ENCODE data around the gene GABRG3. TPM values are rescaled to one million over a fixed set of nuclear protein-coding genes. Genes with fewer than 3 reads are reported as not detected.

Gene GABRG3
- total RNA-seq, 1 experiment from 2014 or later: not detected

DNA sequence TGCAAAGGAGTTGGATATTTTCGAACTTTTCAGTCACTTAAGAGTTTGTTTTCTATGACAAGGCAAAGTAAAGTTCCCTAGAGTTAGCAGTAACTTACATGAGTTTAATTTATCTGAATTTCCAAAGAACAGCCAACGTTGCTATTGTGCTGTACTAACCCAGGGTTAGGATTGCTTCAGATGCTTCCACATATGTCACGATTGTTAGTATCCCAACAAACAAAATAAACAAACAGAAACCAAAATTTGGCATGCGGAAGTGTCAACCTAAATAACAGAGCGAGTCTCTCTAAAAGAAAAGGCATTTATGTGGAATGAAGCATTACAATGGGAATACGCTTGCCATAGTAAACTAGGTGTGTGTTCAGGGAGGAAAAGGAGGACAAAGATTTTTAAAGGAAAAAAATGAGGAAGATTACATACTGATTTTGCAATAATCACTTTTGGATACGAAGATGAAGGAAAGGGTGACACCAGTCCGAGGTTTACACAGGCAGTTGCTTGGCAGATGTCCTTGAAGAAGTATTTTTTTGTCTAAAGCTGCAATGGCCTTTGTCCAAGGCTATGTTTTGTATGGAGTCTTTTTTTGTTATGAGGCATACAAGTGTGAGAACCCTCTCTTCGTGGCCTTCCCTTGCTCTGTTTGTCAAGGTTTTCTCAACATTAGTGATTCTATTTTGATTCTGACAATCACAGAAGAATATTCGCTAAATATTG, 267.9 kb downstream of the GABRG3 start (continued):
- no peak for TF ChIP-seq REST (IDR thresholded peaks at IDR 0.05; ENCODE audit: low read depth)
- TF ChIP-seq, protein P1, sequence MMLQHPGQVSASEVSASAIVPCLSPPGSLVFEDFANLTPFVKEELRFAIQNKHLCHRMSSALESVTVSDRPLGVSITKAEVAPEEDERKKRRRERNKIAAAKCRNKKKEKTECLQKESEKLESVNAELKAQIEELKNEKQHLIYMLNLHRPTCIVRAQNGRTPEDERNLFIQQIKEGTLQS (IDR thresholded peaks at IDR 0.05): no peak
- no peak for TF ChIP-seq CEBPB (IDR thresholded peaks at IDR 0.05; ENCODE audit: low read depth)
- no peak for TF ChIP-seq RAD21 (IDR thresholded peaks at IDR 0.05; ENCODE audit: low read depth)
- no peak for TF ChIP-seq SP1 (IDR thresholded peaks at IDR 0.05; ENCODE audit: low read depth)
- TF ChIP-seq CTCF (IDR thresholded peaks at IDR 0.05 in 2 of 3, conservative IDR thresholded peaks at IDR 0.05 in 1 of 3; ENCODE audit: borderline replicate concordance in 1 of 3, insufficient read depth in 1 of 3, low read depth in 2 of 3, low read length in 2 of 3): no peak
- no peak for TF ChIP-seq ELF1 (IDR thresholded peaks at IDR 0.05; ENCODE audit: borderline replicate concordance, low read depth)
- no peak for TF ChIP-seq ZNF274 (IDR thresholded peaks at IDR 0.05; ENCODE audit: low read depth, low read length)
- TF ChIP-seq TCF7L2 (IDR thresholded peaks at IDR 0.05; ENCODE audit: borderline replicate concordance, extremely low read depth, insufficient read depth, insufficient read length): no peak

Measured in HCT116 (cell line).